Kidney (tissue), 14 donors: ENCODE measurements around the gene CYTH4. TPM values are rescaled to one million over a fixed set of nuclear protein-coding genes. Genes with fewer than 3 reads are reported as not detected.

Source experiments
- DNase-seq, 5 donors: peaks; one replicate each; pipeline ENCODE4 v3.0.0-alpha.2; 2013 to 2020
- FAIRE-seq: peaks from 2 replicates; lab custom pipeline; 2012; peaks lifted over from hg19 to GRCh38; lab: Jason Lieb, UNC
- H3K27ac ChIP-seq, 2 donors: one replicate each; pipeline ENCODE4 v1.7.0; 2013; ENCODE audit warnings: low read depth in 2 of 2, low read length in 2 of 2, inconsistent platforms in 1 of 2
- H3K27me3 ChIP-seq: one replicate; pipeline ENCODE4 v1.7.1; 2013; ENCODE audit warnings: low read length, inconsistent platforms; ENCODE audit not compliant: control insufficient read depth, insufficient read depth
- H3K36me3 ChIP-seq, 3 donors: one replicate each; pipeline versions ENCODE4 v1.7.0 to v1.7.1; 2013; ENCODE audit warnings: low read length in 3 of 3, control low read depth in 1 of 3, inconsistent platforms in 1 of 3; ENCODE audit not compliant: insufficient read depth in 3 of 3, control insufficient read depth in 2 of 3
- H3K4me1 ChIP-seq, 3 donors: one replicate each; pipeline versions ENCODE4 v1.7.0 to v1.7.1; 2013; ENCODE audit warnings: low read length in 3 of 3, inconsistent platforms in 1 of 3, low read depth in 1 of 3; ENCODE audit not compliant: control insufficient read depth in 2 of 3, insufficient read depth in 2 of 3
- H3K4me3 ChIP-seq, 3 donors: one replicate each; pipeline versions ENCODE4 v1.7.0 to v1.8.1; 2013; ENCODE audit warnings: low read length in 3 of 3, control low read depth in 1 of 3, inconsistent platforms in 1 of 3
- H3K9ac ChIP-seq, 3 donors: one replicate each; pipeline versions ENCODE4 v1.7.0 to v1.7.1; 2013; ENCODE audit warnings: low read length in 3 of 3, control low read depth in 1 of 3, inconsistent platforms in 1 of 3
- H3K9me3 ChIP-seq, 3 donors: one replicate each; pipeline versions ENCODE4 v1.7.0 to v1.7.1; 2013; ENCODE audit warnings: low read length in 3 of 3, control low read depth in 1 of 3, inconsistent platforms in 1 of 3; ENCODE audit not compliant: control insufficient read depth in 2 of 3, insufficient read depth in 1 of 3
- intact Hi-C: fragments of 100-400 bp; cut with DNase I; formaldehyde crosslinking; loops from one replicate; pipeline ENCODE4 v1.11.1; 2022
- polyA plus RNA-seq: library from polyadenylated mRNA; stranded (reverse); fragments of 350-450 nt; fragmentation: Illumina TruSeq; extraction: RNeasy Lipid Tissue Mini Kit (QIAGEN cat#74804); gene quantifications from one replicate; pipeline ENCODE4 v1.2.3, GENCODE V29; 2014; ENCODE audit warnings: low read depth, low replicate concordance; ENCODE audit not compliant: insufficient read depth
- total RNA-seq: library from RNA; stranded (reverse); fragmentation: NEBNext Ultra II Directional; extraction: Animal tissue kit (Norgen Biotek cat#: 25700); gene quantifications from one replicate; pipeline ENCODE4 v1.2.1, GENCODE V29; 2021
- TF ChIP-seq, protein P1 (sequence below): IDR thresholded peaks from 3 replicates; pipeline ENCODE4 v1.5.1; 2012; ENCODE audit warnings: mild to moderate bottlenecking, moderate library complexity, borderline replicate concordance; ENCODE audit not compliant: insufficient read depth; ENCODE audit errors: extremely low read depth
- donor health status: control.
- donor health status: control.
- donor health status: control.
- donor health status: control.
- donor health status: control.
- donor health status: DM: yes; HTN: yes; CAD: no.
- donor health status: Normal renal cell carcinoma (clear cell type).

Gene CYTH4
- total and polyA plus RNA-seq, 2 donors from 2014 or later: 1.9 to 30.2 TPM

GRCh38 chr22:37256075-37256726, 26.1 kb upstream of the CYTH4 start:
- Histone ChIP-seq H3K27ac (no peak overlapping the region), H3K36me3 (no peaks in the 10 kb centered on the region), H3K27me3 (no peaks in the 10 kb centered on the region), H3K9me3 (no peaks in the 10 kb centered on the region), H3K9ac (no peak overlapping the region), H3K4me1 (no peaks in the 10 kb centered on the region), H3K4me3 (no peak overlapping the region)
- FAIRE-seq (no peak), DNase-seq (no peak)
- TF ChIP-seq, protein P1, sequence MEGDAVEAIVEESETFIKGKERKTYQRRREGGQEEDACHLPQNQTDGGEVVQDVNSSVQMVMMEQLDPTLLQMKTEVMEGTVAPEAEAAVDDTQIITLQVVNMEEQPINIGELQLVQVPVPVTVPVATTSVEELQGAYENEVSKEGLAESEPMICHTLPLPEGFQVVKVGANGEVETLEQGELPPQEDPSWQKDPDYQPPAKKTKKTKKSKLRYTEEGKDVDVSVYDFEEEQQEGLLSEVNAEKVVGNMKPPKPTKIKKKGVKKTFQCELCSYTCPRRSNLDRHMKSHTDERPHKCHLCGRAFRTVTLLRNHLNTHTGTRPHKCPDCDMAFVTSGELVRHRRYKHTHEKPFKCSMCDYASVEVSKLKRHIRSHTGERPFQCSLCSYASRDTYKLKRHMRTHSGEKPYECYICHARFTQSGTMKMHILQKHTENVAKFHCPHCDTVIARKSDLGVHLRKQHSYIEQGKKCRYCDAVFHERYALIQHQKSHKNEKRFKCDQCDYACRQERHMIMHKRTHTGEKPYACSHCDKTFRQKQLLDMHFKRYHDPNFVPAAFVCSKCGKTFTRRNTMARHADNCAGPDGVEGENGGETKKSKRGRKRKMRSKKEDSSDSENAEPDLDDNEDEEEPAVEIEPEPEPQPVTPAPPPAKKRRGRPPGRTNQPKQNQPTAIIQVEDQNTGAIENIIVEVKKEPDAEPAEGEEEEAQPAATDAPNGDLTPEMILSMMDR: no peak
- intact Hi-C loops: no loop called here

DNA sequence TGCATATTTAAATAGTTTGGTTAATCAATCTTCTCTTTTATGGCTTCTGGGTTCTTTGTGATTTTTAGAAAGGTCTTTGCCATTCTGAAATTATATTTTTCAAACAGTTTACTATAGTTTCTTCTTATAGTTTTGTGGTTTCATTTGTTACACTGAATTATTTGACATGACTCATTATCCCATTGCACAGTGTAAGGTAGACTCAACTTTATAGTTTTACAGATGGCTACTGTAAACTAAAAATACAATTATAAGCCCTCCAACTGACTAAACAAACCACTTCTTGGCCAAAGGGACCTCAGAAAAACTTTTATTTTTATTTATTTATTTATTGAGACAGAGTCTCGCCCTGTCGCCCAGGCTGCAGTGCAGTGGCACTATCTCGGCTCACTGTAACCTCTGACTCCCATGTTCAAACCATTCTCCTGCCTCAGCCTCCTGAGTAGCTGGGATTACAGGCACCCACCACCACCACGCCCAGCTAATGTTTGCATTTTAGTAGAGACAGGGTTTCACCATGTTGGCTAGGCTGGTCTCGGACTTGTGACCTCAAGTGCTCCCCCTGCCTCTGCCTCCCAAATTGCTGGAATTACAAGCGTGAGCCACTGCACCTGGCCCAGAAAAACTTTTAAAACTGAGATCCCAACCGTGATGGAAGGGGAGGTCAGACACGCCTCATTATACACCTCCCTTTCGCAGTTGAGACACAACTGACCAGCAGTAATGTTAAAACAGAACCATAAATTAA, 24.1 kb upstream of the CYTH4 start:
- Histone ChIP-seq H3K4me1 (no peaks in the 10 kb centered on the region), H3K4me3 (no peak overlapping the region), H3K9ac (no peak overlapping the region), H3K36me3 (no peaks in the 10 kb centered on the region), H3K27ac (no peak overlapping the region), H3K9me3 (no peaks in the 10 kb centered on the region), H3K27me3 (no peaks in the 10 kb centered on the region)
- intact Hi-C loops: no loop called here
- TF ChIP-seq, protein P1: no peak
- DNase-seq (peak in 2 of 5 donors; percentile 25 to 47), FAIRE-seq (no peak)

DNA sequence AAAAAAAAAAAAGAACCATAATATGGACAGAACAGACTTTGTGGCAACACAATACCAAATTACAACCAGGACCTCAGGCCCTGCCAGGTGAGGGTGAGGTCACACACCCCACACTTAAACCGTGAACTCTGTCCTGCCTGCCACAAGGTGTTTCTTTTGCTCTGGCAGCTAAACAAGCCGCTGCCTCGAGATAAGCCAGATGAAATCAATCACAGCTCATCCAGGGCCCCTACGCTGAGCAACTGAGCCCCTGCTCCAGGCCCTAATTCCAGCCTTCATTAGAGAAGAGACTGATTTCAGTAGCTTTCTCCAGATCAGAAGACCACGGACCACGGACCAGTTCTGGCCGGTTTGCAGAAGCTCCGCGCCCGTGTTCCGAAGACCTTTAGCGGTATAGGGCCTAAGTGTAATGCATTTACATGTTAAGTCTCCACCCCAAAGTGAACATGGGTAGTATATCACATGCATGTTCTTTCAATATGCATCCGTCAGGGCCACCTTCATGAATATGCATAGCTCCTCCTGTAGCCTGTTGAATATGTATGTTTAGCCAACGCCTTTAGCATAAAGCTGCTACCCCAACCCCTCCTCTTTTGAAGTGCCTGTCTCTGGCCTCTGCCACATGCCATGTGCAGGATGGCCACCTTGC, 23.4 kb upstream of the CYTH4 start:
- H3K27ac ChIP-seq: no peak overlapping the region
- no peak overlapping the region for H3K9ac ChIP-seq
- H3K9me3 ChIP-seq: peaks cover 0 to under 1% (median 0%) of the 10 kb centered on the region in 3 donors
- DNase-seq (peak in 2 of 5 donors; percentile 34 to 36), FAIRE-seq (no peak)
- H3K27me3 ChIP-seq: no peaks in the 10 kb centered on the region
- no peaks in the 10 kb centered on the region for H3K36me3 ChIP-seq
- intact Hi-C loops: no loop called here
- H3K4me3 ChIP-seq: no peak overlapping the region
- no peaks in the 10 kb centered on the region for H3K4me1 ChIP-seq
- TF ChIP-seq, protein P1: no peak
